GM13977 (cell line): ENCODE measurements around the gene SLC34A3.

Experiments
- DNase-seq: peaks from one replicate; pipeline ENCODE4 v3.0.0; 2012; ENCODE audit warnings: low spot score
- CTCF ChIP-seq: IDR thresholded peaks from 2 replicates; pipeline ENCODE4 v1.5.1; 2012; ENCODE audit warnings: mild to moderate bottlenecking, control low read depth; ENCODE audit not compliant: insufficient read depth; ENCODE audit errors: extremely low read depth, missing control alignments
- in situ Hi-C: fragments of 300-500 bp; cut with MboI; formaldehyde crosslinking; loops from one replicate; pipeline ENCODE4 v1.12.0; 2022; ENCODE audit warnings: low sequenced_read_pairs, low pct_unique_long_range_greater_than_20kb, mixed read lengths, inconsistent platforms; ENCODE audit not compliant: unreplicated experiment

Gene SLC34A3

GRCh38 chr9:137229903-137230704 lies 597 bp upstream of the SLC34A3 start:
- DNase-seq, result no peak
- TF ChIP-seq CTCF, result no peak
- in situ Hi-C loops, result loop anchor here (10.0 kb wide), 1 partner anchor 105 kb away; no protein-coding TSS in a partner anchor

GRCh38 chr9:137231372-137232039 lies 805 bp downstream of the SLC34A3 start:
- DNase-seq, result no peak
- no peak for TF ChIP-seq CTCF
- in situ Hi-C loops, result no loop called here

GRCh38 chr9:137232101-137232500 lies 1.4 kb downstream of the SLC34A3 start:
- TF ChIP-seq CTCF, result no peak
- in situ Hi-C loops, result no loop called here
- no peak for DNase-seq

- TF ChIP-seq CTCF, result no peak
Observed at GRCh38 chr9:137232510-137232909, 1.8 kb downstream of the SLC34A3 start.

GRCh38 chr9:137233143-137233980 lies 2.7 kb downstream of the SLC34A3 start:
- DNase-seq, result no peak
- in situ Hi-C loops, result no loop called here
- TF ChIP-seq CTCF, result no peak

More at GRCh38 chr9:137232510-137232909, 1.8 kb downstream of the SLC34A3 start:
- no peak for DNase-seq
- in situ Hi-C loops, result no loop called here

GRCh38 chr9:137234055-137234697 lies 3.5 kb downstream of the SLC34A3 start:
- TF ChIP-seq CTCF, result no peak
- DNase-seq, result no peak
- in situ Hi-C loops, result no loop called here
